Cardiac muscle cell (in vitro differentiated cells and primary cell): Measurements from ENCODE around the gene LRRFIP2. TPM values are rescaled to one million over a fixed set of nuclear protein-coding genes. Genes with fewer than 3 reads are reported as not detected.

Source experiments
- DNase-seq, 2 donors: peaks; one replicate each; pipeline versions ENCODE4 v3.0.0 to v3.0.0-alpha.2; 2010 to 2017; ENCODE audit warnings: low read depth in 1 of 2, low spot score in 1 of 2
- H3K27ac ChIP-seq: fragments of 200-600 bp; sonication (generic); 2 replicates; pipeline ENCODE4 v1.5.1; 2016
- H3K27me3 ChIP-seq: fragments of 200-600 bp; sonication (generic); 2 replicates; pipeline ENCODE4 v1.6.0; 2016; ENCODE audit warnings: control low read depth
- H3K36me3 ChIP-seq: fragments of 200-600 bp; sonication (generic); 2 replicates; pipeline ENCODE4 v1.5.1; 2016; ENCODE audit warnings: control low read depth
- H3K4me1 ChIP-seq: fragments of 200-600 bp; sonication (generic); 2 replicates; pipeline ENCODE4 v1.8.1; 2017; ENCODE audit warnings: low read depth, mild to moderate bottlenecking, mixed run types
- H3K4me3 ChIP-seq: fragments of 200-600 bp; sonication (generic); 2 replicates; pipeline ENCODE4 v1.5.1; 2016; ENCODE audit warnings: mild to moderate bottlenecking
- H3K9me3 ChIP-seq: fragments of 200-600 bp; sonication (generic); 2 replicates; pipeline ENCODE4 v1.5.1; 2017; ENCODE audit warnings: low read depth, mild to moderate bottlenecking, control low read depth
- polyA plus RNA-seq: library from polyadenylated mRNA; unstranded; fragments of >200 nt; fragmentation: Nextera tagmentation; extraction: Ambion mirVana; gene quantifications from 2 replicates; pipeline ENCODE4 v1.2.1, GENCODE V29; 2016
- total RNA-seq: library from RNA; depleted of rRNA; stranded (reverse); fragments of >200 nt; gene quantifications from 2 replicates; pipeline ENCODE4 v1.2.3, GENCODE V29; 2016
- TF ChIP-seq, protein P1 (sequence below): IDR thresholded peaks from 2 replicates; pipeline ENCODE4 v1.5.1; 2012; ENCODE audit warnings: low read depth, mild to moderate bottlenecking, low read length

LRRFIP2 gene
- total and polyA plus RNA-seq, 2 experiments from 2014 or later = 55.9 to 92.6 TPM

DNA sequence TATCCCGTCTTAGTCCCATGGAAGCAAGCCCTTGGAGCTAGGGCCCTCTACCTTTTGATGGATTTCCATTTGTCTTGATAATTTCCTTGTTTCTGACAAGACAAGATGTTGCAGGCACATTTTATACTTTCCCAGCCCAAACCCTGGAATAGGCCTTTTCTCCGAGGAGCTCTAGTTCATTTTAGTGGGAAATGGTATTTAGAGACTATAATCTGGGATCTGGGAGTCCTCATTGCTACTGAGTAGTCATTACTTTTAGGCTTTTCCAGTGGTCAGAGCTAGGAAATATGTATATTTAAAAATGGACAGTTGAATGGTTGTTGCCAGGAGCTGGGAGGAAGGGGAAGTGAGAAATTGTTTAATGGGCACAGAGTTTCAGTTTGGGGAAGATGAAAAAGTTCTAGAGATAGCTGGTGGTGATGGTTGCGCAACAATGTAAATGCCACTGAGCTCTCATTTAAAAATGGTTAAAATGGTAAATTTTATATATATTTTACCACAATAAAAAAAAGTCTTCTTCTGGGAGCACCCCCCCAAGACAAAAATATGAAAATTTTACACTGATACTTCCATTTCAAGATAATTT is 149.5 kb downstream of the LRRFIP2 start:
- Histone ChIP-seq H3K36me3 (peaks cover 38% of the 10 kb centered on the region), H3K9me3 (no peaks in the 10 kb centered on the region), H3K4me3 (no peak overlapping the region), H3K27me3 (no peaks in the 10 kb centered on the region), H3K27ac (no peak overlapping the region), H3K4me1 (no peaks in the 10 kb centered on the region)
- no peak for DNase-seq
- TF ChIP-seq, protein P1, sequence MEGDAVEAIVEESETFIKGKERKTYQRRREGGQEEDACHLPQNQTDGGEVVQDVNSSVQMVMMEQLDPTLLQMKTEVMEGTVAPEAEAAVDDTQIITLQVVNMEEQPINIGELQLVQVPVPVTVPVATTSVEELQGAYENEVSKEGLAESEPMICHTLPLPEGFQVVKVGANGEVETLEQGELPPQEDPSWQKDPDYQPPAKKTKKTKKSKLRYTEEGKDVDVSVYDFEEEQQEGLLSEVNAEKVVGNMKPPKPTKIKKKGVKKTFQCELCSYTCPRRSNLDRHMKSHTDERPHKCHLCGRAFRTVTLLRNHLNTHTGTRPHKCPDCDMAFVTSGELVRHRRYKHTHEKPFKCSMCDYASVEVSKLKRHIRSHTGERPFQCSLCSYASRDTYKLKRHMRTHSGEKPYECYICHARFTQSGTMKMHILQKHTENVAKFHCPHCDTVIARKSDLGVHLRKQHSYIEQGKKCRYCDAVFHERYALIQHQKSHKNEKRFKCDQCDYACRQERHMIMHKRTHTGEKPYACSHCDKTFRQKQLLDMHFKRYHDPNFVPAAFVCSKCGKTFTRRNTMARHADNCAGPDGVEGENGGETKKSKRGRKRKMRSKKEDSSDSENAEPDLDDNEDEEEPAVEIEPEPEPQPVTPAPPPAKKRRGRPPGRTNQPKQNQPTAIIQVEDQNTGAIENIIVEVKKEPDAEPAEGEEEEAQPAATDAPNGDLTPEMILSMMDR = no peak

DNA sequence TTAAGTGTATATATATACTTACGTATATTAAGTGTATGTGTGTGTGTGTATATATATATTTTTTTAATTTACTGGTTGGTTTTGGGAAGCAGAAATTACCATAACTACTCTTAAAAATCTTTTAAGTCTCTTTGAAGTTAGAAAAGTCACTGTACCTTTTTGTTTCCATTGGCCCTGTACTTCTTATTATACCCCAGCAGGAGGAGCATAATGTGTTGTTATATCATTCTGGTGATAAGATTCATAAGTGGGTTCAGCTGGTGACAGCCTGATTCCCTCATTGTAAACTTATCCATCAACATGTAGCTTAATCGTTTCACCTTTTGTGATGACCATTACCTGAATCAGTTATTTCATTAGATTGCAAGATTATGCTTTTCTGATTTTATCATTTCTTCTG is 150.3 kb downstream of the LRRFIP2 start:
- H3K27me3 ChIP-seq = no peaks in the 10 kb centered on the region
- peaks cover 39% of the 10 kb centered on the region for H3K36me3 ChIP-seq
- DNase-seq = peak in 1 of 2 donors; percentile 30
- TF ChIP-seq, protein P1 = peak; percentile 43
- H3K4me3 ChIP-seq = no peak overlapping the region
- H3K4me1 ChIP-seq = no peaks in the 10 kb centered on the region
- H3K9me3 ChIP-seq = no peaks in the 10 kb centered on the region
- H3K27ac ChIP-seq = no peak overlapping the region

DNA sequence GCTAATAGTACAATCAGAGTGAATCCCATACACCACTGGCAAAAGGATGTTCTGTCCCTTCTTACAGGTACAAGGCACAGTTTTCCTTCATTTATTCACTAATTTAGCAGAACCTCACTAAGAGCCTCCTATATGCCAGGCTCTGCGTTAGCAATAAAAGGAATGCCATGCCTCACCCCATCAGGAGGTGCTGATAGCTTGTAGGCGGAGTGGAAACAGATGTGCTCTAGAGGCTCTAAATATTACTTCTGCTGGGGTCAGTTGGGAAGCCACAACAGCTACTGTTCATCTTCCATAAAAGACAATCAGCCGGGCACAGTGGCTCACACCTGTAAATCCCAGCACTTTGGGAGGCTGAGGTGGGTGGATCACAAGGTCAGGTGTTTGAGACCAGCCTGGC is 156.7 kb downstream of the LRRFIP2 start:
- Histone ChIP-seq H3K27me3 (no peaks in the 10 kb centered on the region), H3K27ac (peak overlapping the region; percentile 42), H3K9me3 (no peaks in the 10 kb centered on the region), H3K36me3 (peaks cover 26% of the 10 kb centered on the region), H3K4me3 (no peak overlapping the region), H3K4me1 (peaks cover 24% of the 10 kb centered on the region)
- TF ChIP-seq, protein P1 = no peak
- peak in 1 of 2 donors; percentile 30 for DNase-seq

GRCh38 chr3:37016903-37017302 is 157.5 kb downstream of the LRRFIP2 start:
- peaks cover 32% of the 10 kb centered on the region for H3K36me3 ChIP-seq
- H3K27ac ChIP-seq = peak overlapping the region; percentile 19
- H3K4me1 ChIP-seq = peaks cover 24% of the 10 kb centered on the region
- TF ChIP-seq, protein P1 = no peak
- no peak for DNase-seq
- no peaks in the 10 kb centered on the region for H3K27me3 ChIP-seq
- H3K4me3 ChIP-seq = no peak overlapping the region
- no peaks in the 10 kb centered on the region for H3K9me3 ChIP-seq

DNA sequence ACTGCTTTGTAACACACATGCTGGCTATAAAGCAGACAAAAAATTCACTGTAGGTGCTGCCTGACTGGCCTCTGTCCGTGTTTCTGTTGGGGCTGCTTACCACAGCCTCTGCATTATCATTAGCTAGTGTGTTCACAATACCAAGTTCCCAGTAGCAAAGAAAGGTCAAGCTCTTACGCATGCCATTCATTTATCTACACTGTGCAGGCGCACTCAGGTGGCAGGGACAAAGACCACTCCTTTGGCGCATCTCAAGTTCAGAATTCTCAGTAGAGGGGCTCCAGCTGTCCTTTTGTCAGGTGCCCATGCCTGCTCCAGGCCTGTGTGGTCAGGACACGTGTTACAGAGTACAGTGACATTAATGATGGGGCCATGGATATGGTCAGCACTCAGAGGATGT is 158.7 kb downstream of the LRRFIP2 start:
- peaks cover 24% of the 10 kb centered on the region for H3K4me1 ChIP-seq
- peaks cover 33% of the 10 kb centered on the region for H3K36me3 ChIP-seq
- DNase-seq = peak in 1 of 2 donors; percentile 55
- H3K27me3 ChIP-seq = no peaks in the 10 kb centered on the region
- H3K4me3 ChIP-seq = no peak overlapping the region
- no peaks in the 10 kb centered on the region for H3K9me3 ChIP-seq
- H3K27ac ChIP-seq = peak overlapping the region; percentile 87
- TF ChIP-seq, protein P1 = no peak
